GM19043 (cell line): ENCODE results near the gene AKAP6.

Experiments used
- ATAC-seq: cut with Tn5 transposase; IDR thresholded peaks from one replicate; pipeline ENCODE4 v1.9.1; 2021; ENCODE audit warnings: low read depth; ENCODE audit not compliant: unreplicated experiment

Gene AKAP6

DNA sequence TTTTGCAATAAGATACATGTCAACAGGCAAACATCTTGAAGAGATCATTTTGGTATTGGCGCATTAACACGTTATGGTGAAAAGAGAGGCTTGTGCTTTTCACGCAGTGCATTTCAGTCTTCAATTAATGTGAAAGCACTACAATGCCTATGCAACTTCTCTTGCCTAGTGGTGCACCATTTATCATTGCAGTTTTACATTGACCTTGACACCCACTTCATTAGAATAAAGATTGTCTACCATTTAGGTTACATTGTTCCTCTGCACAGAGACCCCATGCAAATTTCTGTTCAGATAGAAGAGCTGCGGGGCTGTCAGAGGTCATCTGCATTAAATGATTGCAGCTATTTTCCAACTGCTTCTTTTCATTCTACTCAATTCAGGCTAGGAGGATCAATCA lies 397.4 kb downstream of the AKAP6 start:
- no peak for ATAC-seq

DNA sequence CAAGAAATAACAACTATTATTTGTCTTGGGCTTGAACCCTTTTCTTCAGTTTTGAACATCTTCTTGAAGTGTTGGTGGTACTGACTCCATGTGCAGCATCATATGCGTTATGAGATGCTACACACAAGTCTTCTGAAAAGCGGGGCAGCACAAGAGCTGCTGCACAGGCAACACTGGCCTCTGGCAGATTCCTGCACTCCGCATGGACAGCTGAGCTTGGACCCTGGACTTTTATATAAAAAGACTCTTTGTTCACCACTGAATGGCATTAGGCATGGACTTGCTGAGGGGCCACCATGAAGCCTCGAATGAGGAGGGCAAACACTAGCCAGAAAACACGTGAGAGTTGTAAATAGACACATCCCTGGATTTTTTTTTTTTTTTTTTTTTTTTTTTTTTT lies 398.7 kb downstream of the AKAP6 start:
- ATAC-seq = no peak

DNA sequence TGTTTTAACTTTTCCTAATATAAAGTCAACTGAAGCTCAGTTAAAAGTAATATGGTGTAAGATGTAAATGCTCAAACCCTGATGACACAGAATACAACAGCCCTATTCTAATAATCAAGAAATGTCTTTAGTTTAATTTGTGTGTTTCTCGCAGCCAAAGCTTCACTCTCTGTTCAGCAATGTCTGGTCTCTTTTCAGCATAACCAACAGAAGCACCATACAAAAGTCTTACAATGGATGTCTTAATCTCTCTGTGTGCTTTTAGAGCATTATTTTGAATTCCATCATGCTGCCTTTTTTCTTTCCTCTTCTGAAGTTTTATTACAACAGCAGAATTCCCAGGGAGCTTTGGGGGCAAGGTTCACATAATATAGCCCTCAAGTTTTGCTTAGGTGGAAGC lies 399.4 kb downstream of the AKAP6 start:
- ATAC-seq = no peak

DNA sequence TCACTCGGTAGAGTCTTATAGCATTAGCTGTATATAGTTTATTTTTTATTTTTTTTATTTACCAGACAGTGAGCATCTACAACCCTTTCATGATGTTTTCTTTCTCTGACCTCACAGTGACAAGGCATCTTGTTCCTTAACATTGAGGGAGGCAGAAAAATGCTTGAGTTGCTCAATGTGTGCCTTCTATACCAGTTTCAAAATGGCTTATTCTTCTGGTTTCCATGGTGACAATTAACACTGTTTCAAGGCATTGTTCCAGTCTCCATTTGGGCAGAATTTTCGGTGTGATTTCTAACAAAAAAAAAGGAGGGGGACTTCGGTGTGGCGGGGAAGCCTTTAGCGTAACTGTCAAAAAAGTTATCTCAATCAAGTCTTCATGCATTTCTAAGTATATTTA lies 399.9 kb downstream of the AKAP6 start:
- no peak for ATAC-seq

DNA sequence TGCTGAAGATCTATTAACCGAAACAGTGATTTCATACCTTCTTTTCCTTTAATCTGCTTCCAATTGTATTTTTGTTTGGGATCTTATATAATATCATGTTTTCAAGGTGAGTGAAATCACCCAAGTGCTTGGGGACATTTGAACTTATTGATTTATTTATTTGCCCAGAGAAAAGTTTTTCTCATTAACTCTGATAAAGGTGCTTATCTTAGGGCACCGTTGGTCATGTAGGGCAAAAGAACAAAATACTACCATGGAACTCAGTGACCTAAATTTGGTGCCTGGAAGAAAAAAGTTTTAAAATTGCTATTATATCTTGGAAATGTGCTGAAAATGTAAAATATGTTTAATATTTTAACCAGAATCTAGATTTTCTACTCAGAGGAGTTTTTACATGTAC lies 402.2 kb downstream of the AKAP6 start:
- no peak for ATAC-seq

DNA sequence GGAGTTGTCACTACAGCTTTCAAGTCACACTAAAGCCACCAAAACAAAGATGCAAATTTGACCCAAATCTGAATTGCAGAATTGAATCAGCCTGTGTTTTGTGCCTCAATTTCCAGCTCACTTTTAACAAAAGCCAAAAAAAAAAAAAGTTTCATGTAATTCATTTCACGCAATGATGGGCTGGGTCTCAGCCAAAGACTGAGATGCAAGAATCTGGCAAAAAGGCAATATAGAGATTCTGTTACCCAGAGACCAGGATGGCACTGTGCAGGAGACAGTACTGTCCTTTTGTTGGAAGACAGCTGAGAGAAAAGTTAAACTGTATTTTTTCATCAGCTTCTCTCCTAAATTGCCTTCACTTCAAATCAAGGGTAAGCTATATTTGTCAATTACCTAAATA lies 403.9 kb downstream of the AKAP6 start:
- no peak for ATAC-seq

DNA sequence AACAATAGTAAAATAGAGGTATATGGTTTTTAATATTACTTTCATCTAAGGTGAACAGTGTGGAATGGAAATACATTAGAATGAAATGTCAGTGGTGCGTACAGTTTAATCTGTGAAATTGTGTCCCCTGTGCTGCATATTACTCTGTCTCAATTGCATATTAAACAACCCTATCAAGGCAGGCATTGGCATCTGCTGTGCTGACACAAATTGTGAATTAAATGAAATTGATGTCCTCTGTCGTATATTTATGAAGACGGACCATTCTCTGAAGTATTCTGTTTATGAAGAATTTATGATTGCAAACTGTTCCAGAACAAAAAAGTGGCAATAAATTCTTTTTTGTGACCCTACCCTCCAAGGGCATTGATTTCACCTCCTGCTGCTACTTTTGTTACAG lies 405.2 kb downstream of the AKAP6 start:
- no peak for ATAC-seq

DNA sequence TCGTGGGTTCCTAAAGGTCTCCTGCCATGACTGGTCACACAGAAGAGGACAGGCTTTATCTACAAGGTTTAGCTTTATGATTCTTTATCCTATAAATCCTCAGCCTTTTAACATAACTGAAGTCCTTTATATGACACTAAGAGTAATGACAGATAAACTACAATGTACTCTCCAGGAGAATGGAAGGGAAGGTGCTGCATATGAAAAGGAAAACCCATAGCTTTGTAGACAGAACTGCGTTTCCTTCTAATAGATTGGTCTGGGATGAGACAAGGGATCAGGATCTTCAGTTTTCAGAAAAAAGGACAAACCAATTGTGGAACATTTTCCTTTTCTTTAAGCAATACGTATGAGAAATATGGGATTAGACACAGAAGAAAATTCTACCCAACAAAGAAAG lies 408.5 kb downstream of the AKAP6 start:
- ATAC-seq = no peak

DNA sequence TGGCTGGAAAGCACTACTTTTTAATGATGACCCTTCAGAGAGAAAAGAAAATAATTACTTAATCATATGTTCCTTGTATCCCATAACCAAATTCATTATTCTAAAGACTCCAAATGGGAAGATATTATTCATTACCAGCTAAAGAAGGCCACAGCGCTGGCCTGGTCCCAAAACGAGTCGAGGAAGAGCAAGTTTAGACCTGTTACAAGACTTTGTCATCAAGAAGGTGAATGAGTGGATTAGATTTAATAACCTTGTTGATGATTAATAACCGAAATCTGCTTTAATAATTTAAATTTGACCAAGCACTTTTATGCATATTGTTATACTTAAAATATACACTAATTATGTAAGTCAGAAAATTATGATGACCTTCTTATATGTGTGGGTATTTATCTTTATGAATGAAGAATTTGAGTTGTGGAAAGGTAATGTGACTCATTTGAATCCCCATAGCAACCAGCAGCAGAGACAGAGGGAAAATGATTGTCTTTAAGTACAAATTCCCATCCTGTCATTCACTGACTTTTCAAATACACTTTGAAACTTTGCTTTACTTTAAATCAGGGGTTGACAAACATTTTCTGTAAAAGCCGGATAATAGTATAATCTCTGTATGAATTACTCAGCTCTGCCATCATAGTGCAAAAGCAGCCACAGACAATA lies 409.2 kb downstream of the AKAP6 start:
- no peak for ATAC-seq

DNA sequence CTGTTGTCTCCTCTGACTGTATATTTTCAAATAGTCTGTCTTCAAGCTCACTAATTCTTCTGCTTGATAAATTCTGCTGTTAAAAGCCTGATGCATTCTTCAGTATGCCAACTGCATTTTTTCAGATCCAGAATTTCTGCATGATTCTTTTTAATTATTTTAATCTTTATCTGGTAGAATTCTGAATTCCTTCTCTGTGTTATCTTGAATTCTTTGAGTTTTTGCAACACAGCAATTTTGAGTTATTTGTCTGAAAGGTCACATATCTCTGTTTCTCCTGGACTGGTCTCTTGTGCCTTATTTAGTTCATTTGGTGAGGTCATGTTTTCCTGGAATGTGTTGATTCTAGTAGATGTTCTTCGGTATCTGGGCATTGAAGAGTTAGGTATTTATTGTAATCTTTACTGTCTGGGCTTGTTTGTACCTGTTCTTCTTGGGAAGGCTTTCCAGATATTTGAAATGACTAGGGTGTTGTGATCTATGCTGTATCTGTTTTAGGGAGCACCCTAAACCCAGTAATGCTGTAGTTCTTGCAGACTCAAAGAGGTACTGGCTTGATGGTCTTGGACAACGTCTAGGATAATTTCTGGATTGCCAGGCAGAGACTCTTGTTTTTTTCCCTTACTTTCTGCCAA lies 415.8 kb downstream of the AKAP6 start:
- no peak for ATAC-seq

DNA sequence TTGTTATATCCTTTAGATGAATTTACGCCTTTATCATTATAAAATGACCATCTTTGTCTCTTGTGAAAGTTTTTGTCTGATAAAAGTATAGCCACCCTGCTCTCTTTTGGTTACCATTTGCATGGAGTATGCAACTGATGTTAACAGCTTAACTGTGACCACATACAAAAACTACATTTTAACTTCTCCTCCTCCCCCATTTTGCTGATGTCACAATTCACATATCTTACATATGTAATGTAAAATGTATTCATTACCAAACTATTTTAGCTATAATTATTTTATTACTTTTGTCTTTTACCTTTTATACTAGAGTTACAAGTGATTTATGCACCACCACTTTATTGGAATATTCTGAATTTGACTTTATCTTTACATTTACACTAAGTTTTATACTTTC lies 425.1 kb downstream of the AKAP6 start:
- no peak for ATAC-seq

DNA sequence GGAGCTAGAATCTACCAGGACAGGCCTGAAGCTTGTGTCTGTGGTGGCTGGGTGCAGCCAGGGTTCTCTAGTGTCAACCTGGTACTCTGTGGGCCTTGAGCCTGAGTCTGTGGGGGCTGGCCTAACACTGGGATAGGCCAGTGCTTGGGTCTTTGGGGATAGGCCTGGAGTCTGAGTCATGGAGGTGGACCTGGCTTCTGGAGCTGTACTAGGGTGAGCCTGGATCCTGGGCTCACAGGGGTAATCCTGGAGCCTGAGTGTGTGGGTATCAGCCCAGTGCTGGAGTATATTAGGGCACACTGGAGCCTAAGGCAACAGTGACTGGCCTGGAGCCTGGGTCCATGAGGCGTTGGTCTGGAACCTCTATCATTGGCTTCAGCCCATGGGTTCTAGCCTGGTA lies 427.1 kb downstream of the AKAP6 start:
- no peak for ATAC-seq

DNA sequence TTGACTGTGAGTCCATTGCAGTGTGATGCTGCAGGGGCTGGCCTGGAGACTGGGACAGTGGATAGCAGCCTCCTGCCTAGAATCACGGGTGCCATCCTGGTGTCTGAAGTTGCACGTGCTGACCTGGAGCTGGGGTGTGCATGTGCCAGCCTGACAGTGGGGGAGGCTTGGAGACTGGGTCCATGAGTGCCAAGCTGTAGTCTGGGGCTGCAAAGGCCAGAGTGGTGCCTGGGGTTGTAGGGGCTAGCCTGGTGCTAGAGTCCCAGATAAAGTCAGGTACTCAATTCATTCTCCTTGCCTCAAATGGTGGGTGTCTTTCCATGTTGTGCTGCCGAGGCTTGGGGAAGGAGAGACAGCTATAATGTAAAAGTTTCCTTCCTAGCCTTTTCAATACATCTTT lies 427.7 kb downstream of the AKAP6 start:
- no peak for ATAC-seq

DNA sequence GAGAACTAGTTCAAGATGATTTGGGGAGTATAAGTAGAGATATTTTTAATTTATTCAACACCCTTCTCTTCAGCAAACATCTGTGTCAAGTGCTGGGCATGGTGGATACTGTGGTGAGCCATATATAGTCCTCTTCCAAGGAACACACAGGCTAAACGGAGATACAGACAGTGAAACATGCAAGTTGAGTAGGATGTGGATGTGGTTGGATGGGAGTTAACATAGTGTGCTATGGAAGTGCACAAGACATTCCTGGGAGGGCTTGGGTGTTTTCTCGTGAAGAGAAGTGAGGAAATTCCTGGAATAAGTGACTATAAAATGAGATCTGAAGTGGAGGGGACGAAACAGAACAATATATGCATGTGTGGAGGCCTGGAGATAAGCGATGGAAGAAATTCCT lies 428.5 kb downstream of the AKAP6 start:
- no peak for ATAC-seq

DNA sequence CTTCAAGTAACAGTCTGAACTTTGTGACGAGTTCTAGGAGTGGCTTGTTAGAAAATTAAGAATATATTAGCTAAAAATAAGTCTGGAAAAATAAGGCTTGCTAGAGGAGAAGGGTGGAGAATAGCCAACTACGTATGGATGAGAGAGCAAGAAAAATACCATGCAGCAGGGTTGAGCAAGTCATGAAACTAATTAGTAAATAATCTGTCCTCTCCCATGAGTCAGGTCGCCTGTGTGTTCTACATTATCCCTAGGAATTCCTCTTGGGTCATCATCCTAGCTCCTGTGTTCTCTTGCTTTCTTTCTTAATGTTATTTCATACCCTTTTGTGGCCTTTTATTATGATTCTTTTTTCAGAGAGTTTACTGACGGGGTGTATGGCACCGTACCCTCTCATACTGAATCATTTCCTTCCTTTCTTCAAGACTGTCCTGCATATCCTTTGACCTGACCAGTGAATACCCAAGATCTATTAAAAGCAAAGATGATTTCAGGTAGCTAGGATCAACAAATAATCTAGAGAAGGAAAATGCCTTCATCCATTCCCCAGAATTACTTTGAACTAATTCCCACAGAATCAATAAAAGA lies 432.4 kb downstream of the AKAP6 start:
- ATAC-seq = no peak

DNA sequence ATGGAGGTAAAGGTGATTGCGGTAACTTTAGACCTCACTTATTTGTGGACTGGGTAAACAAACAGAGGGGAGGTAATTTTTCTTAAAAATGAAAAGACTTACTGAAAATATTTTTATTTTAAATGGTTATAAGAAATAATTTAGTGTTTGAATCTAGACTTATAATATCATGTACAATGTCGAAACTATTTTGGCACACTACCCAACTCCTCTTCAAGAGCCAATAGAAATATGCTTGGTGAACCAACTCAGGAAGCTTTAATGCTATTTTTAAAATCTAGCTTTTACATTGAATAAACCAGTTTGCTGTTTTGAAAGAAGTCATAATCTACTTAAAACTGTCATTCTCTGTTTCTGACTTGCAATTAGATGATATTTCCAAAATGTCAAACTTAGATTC lies 433.8 kb downstream of the AKAP6 start:
- ATAC-seq = no peak

DNA sequence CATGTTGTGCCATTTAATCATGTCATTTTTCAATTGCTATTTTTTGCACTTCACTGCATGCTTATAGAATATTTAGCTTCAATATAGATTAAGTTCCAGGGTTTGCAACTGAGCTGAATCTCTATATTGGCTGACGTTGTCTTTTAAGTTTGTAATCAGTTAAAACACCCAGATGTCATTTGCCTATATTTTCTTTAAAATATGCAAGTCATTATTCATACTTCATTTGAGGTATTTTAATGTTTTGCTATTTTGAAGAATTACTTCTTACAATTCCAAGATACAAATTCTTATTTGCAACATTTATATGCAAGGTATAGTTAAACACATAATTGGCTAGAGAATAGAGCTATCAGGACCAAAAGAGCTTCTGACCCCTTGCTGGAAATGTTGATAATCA lies 434.6 kb downstream of the AKAP6 start:
- no peak for ATAC-seq

DNA sequence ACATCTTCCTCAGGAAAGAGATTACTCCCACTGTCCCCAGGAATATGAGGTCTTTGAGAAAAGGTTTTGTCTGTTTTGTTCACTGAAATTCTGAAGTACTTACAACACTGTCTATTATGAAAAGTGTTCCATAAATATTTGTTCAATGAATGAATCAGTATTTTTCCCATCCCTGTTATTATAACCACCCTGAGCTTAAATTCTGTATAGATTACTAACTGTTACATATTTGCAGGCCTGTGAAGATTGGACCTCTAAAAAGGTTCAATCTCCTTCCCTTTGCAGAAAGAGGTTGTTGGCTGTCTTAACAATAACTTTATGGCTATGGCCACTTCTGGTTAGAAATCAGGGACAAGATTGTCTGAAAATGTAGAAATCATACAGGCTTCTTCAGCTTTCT lies 435.0 kb downstream of the AKAP6 start:
- no peak for ATAC-seq

DNA sequence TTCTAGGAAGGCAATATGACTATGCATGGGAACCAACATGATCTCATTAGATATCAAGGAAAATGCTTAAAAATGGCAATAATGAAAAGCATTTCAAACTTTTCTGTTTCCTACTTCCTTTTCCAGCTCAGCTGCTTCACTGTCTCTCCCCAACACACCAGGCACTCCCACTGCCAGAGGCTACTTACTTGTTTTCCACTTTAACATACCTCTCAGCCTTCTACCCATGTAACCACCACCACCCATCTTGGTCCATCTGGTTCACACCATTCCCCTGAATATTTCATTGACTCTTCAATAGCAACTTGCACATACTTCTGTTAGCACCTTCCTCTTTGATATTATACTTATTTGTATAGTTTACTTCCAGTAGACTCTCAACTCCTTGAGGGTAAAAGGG lies 441.3 kb downstream of the AKAP6 start:
- no peak for ATAC-seq

DNA sequence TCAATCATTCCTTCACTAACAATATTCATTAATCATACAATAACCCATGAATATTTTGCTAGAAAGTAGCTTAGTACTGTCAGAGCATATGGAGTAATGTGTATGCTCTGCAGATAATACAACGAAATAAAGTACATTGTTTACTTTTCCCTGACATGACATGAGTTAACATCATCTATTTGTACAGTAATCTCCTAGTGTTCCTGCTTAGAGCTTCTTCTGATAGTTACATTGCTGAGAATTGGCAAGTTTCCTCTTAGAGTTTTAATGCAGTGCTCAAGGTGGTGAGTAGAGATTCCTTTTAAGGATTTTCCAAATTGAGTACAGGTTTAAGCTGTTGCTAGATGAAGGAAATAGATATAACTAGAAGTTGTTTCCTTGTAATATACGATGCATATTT lies 445.1 kb downstream of the AKAP6 start:
- ATAC-seq = no peak

DNA sequence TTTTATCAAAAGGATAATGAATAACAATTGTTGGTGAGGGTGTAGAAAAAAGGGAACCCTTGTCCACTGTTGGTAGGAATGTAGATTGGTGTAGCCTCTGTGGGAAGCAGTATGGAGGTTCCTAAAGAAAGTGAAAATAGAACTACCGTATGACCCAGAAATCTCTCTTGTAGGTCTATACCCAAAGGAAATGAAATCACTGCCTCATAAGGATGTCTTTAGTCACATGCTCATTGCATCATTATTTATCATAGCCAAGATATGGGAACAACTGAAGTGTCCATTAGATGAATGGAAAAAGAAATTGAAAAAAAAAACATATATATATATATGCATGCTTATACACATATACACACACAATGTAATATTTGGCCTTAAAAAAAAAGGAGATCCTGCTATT lies 450.7 kb downstream of the AKAP6 start:
- no peak for ATAC-seq

DNA sequence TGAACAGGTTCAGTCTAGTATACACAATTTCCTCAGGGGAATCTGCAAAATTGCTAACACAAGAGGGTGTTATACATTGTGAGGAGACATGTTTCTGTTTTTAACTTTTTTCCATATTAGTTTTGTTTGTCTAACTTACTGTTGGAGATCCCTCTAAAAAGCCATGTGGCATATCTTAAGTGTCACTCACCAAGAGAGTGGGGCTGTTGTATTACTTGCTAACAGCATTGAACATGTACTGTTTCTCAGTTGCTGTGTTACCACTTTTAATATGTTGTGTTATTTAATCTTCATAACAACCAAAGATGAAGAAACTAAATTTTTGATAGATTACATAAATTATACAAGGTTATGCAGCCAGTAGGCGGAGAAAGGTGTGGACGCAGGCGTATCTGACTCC lies 455.3 kb downstream of the AKAP6 start:
- no peak for ATAC-seq
